ENCODE results near the gene CELA2A. TPM values are rescaled to one million over a fixed set of nuclear protein-coding genes. Genes with fewer than 3 reads are reported as not detected.
A peak's percentile ranks its signal among the peaks of the same experiment; 100 is the strongest.

Gene CELA2A
- total RNA-seq, 2 experiments from 2014 or later, result not detected

GRCh38 chr1:15410884-15411245 is 45.7 kb upstream of the CELA2A start:
- TF ChIP-seq EZH2phosphoT487 (IDR thresholded peaks at IDR 0.05; ENCODE audit: borderline replicate concordance, low read depth, low read length) (no peak), CTCF (conservative IDR thresholded peaks at IDR 0.05; ENCODE audit: low read length) (no peak)
- intact Hi-C loops (cut with micrococcal nuclease; ENCODE audit: unreplicated experiment), result no loop called here
- Histone ChIP-seq H3K27ac (ENCODE audit: low read depth, low read length, poor library complexity, severe bottlenecking) (no peak overlapping the region), H3K4me1 (ENCODE audit: insufficient read depth, low read length, poor library complexity, severe bottlenecking) (peaks cover 23% of the 10 kb centered on the region), H3K9me2 (ENCODE audit: insufficient read depth, low read length) (no peaks in the 10 kb centered on the region), H3K36me3 (ENCODE audit: insufficient read depth, low read length) (no peaks in the 10 kb centered on the region; the same call in 1 of the 2 replicates), H3K4me3 (ENCODE audit: low read depth, low read length, poor library complexity, severe bottlenecking) (peak overlapping the region; percentile 87), H2AFZ (ENCODE audit: low read length) (peak overlapping the region; percentile 52; the same call in 1 of the 2 replicates), H3K79me2 (ENCODE audit: insufficient read depth, low read depth, low read length) (peaks cover 8% of the 10 kb centered on the region; the same call in 1 of the 2 replicates), H3K9me3 (ENCODE audit: low read length) (no peaks in the 10 kb centered on the region), H4K20me1 (ENCODE audit: insufficient read depth, low read length) (no peaks in the 10 kb centered on the region; the same call in 1 of the 2 replicates), H3K4me2 (ENCODE audit: low read length) (peak overlapping the region; percentile 98)
- ChIA-PET POLR2A (interaction anchor here (0.6 kb wide), 1 partner anchor 15 kb away, joined by 3 read pairs; no protein-coding TSS in a partner anchor), CTCF (ENCODE audit: unreplicated experiment) (no interaction called here)
- no peak for DNase-seq (ENCODE audit: low spot score)
- BruUV-seq (replicated peaks), result no TSS peak

- H3K36me3 ChIP-seq (ENCODE audit: insufficient read depth, low read length), result no peaks in the 10 kb centered on the region; the same call in 1 of the 2 replicates
- H3K4me3 ChIP-seq (ENCODE audit: low read depth, low read length, poor library complexity, severe bottlenecking), result peak overlapping the region; percentile 87
- no peaks in the 10 kb centered on the region; the same call in 1 of the 2 replicates for H4K20me1 ChIP-seq (ENCODE audit: insufficient read depth, low read length)
- peak; percentile 77 for DNase-seq (ENCODE audit: low spot score)
- no peak overlapping the region for H2AFZ ChIP-seq (ENCODE audit: low read length)
- H3K9me2 ChIP-seq (ENCODE audit: insufficient read depth, low read length), result no peaks in the 10 kb centered on the region
- no peak overlapping the region for H3K27ac ChIP-seq (ENCODE audit: low read depth, low read length, poor library complexity, severe bottlenecking)
- ChIA-PET CTCF (ENCODE audit: unreplicated experiment) (no interaction called here), POLR2A (no interaction called here)
- H3K4me2 ChIP-seq (ENCODE audit: low read length), result peak overlapping the region; percentile 98
- peaks cover 31% of the 10 kb centered on the region for H3K4me1 ChIP-seq (ENCODE audit: insufficient read depth, low read length, poor library complexity, severe bottlenecking)
- no TSS peak for BruUV-seq (replicated peaks)
- intact Hi-C loops (cut with micrococcal nuclease; ENCODE audit: unreplicated experiment), result no loop called here
- H3K9me3 ChIP-seq (ENCODE audit: low read length), result no peaks in the 10 kb centered on the region
- TF ChIP-seq EZH2phosphoT487 (IDR thresholded peaks at IDR 0.05; ENCODE audit: borderline replicate concordance, low read depth, low read length), result no peak
- no peak for TF ChIP-seq CTCF (conservative IDR thresholded peaks at IDR 0.05; ENCODE audit: low read length)
- H3K79me2 ChIP-seq (ENCODE audit: insufficient read depth, low read depth, low read length), result peaks cover 8% of the 10 kb centered on the region; the same call in 1 of the 2 replicates
These were observed 44.9 kb upstream of the CELA2A start for GRCh38 chr1:15411593-15412137.

GRCh38 chr1:15412175-15412800 is 44.2 kb upstream of the CELA2A start:
- H3K27ac ChIP-seq (ENCODE audit: low read depth, low read length, poor library complexity, severe bottlenecking), result no peak overlapping the region
- CTCF ChIA-PET (ENCODE audit: unreplicated experiment), result no interaction called here
- H3K4me3 ChIP-seq (ENCODE audit: low read depth, low read length, poor library complexity, severe bottlenecking), result peak overlapping the region; percentile 87
- no peaks in the 10 kb centered on the region for H3K9me3 ChIP-seq (ENCODE audit: low read length)
- POLR2A ChIA-PET, result interaction anchor here (0.5 kb wide), 1 partner anchor 325 kb away, joined by 4 read pairs; no protein-coding TSS in a partner anchor
- intact Hi-C loops (cut with micrococcal nuclease; ENCODE audit: unreplicated experiment), result no loop called here
- BruUV-seq (replicated peaks), result no TSS peak
- H3K36me3 ChIP-seq (ENCODE audit: insufficient read depth, low read length), result no peaks in the 10 kb centered on the region; the same call in 1 of the 2 replicates
- peaks cover 8% of the 10 kb centered on the region; the same call in 1 of the 2 replicates for H3K79me2 ChIP-seq (ENCODE audit: insufficient read depth, low read depth, low read length)
- no peak overlapping the region for H2AFZ ChIP-seq (ENCODE audit: low read length)
- H3K9me2 ChIP-seq (ENCODE audit: insufficient read depth, low read length), result no peaks in the 10 kb centered on the region
- peaks cover 38% of the 10 kb centered on the region for H3K4me1 ChIP-seq (ENCODE audit: insufficient read depth, low read length, poor library complexity, severe bottlenecking)
- no peak for DNase-seq (ENCODE audit: low spot score)
- no peaks in the 10 kb centered on the region; the same call in 1 of the 2 replicates for H4K20me1 ChIP-seq (ENCODE audit: insufficient read depth, low read length)
- TF ChIP-seq EZH2phosphoT487 (IDR thresholded peaks at IDR 0.05; ENCODE audit: borderline replicate concordance, low read depth, low read length) (no peak), CTCF (conservative IDR thresholded peaks at IDR 0.05; ENCODE audit: low read length) (no peak)
- peak overlapping the region; percentile 98 for H3K4me2 ChIP-seq (ENCODE audit: low read length)
